GM23248 (cell line): ENCODE measurements around the gene LAMB3. TPM values are rescaled to one million over a fixed set of nuclear protein-coding genes. Genes with fewer than 3 reads are reported as not detected.

Source experiments
- DNase-seq: peaks from one replicate; pipeline ENCODE4 v3.0.0-alpha.2; 2015
- H2AFZ ChIP-seq: fragments of 200-600 bp; sonication (generic); 2 replicates; pipeline ENCODE4 v1.6.1; 2016; ENCODE audit warnings: antibody characterized with exemption
- H3F3A ChIP-seq: fragments of 200-600 bp; sonication (generic); 2 replicates; pipeline ENCODE4 v1.6.1; 2016; ENCODE audit warnings: mild to moderate bottlenecking, antibody characterized with exemption, mixed run types; ENCODE audit not compliant: insufficient read depth
- H3K27ac ChIP-seq: fragments of 200-600 bp; sonication (generic); 2 replicates; pipeline ENCODE4 v1.5.1; 2016; ENCODE audit warnings: mild to moderate bottlenecking
- H3K27me3 ChIP-seq: fragments of 200-600 bp; sonication (generic); replicated peaks from 2 replicates; pipeline ENCODE4 v1.6.1; 2016; ENCODE audit warnings: mild to moderate bottlenecking; ENCODE audit not compliant: insufficient read depth
- H3K36me3 ChIP-seq: fragments of 200-600 bp; sonication (generic); 2 replicates; pipeline ENCODE4 v1.6.1; 2016; ENCODE audit warnings: low read depth, mild to moderate bottlenecking
- H3K4me1 ChIP-seq: fragments of 200-600 bp; sonication (generic); 2 replicates; pipeline ENCODE4 v1.6.1; 2016; ENCODE audit warnings: mild to moderate bottlenecking; ENCODE audit not compliant: insufficient read depth
- H3K4me2 ChIP-seq: fragments of 200-600 bp; sonication (generic); one replicate; pipeline ENCODE4 v1.6.1; 2016; ENCODE audit warnings: mild to moderate bottlenecking; ENCODE audit not compliant: unreplicated experiment
- H3K4me3 ChIP-seq: fragments of 200-600 bp; sonication (generic); 2 replicates; pipeline ENCODE4 v1.5.1; 2016; ENCODE audit warnings: mild to moderate bottlenecking
- H3K79me2 ChIP-seq: fragments of 200-600 bp; sonication (generic); 2 replicates; pipeline ENCODE4 v1.6.1; 2016; ENCODE audit warnings: mild to moderate bottlenecking; ENCODE audit not compliant: insufficient read depth
- H3K9ac ChIP-seq: fragments of 200-600 bp; sonication (generic); 2 replicates; pipeline ENCODE4 v1.6.1; 2016; ENCODE audit warnings: mild to moderate bottlenecking
- H3K9me2 ChIP-seq: fragments of 200-600 bp; sonication (generic); 2 replicates; pipeline ENCODE4 v1.6.1; 2016; ENCODE audit warnings: mixed run types, mild to moderate bottlenecking, moderate library complexity; ENCODE audit not compliant: insufficient read depth
- H3K9me3 ChIP-seq: fragments of 200-600 bp; sonication (generic); one replicate; pipeline ENCODE4 v1.6.1; 2017; ENCODE audit warnings: low read depth
- H4K20me1 ChIP-seq: fragments of 200-600 bp; sonication (generic); 2 replicates; pipeline ENCODE4 v1.6.0; 2016; ENCODE audit not compliant: insufficient read depth
- EZH2 ChIP-seq: fragments of 200-600 bp; sonication (generic); IDR thresholded peaks from 2 replicates; pipeline ENCODE4 v1.6.1; 2018; ENCODE audit warnings: antibody characterized with exemption, mild to moderate bottlenecking; ENCODE audit not compliant: insufficient read depth, poor library complexity, severe bottlenecking
- EZH2phosphoT487 ChIP-seq: fragments of 200-600 bp; sonication (generic); IDR thresholded peaks from 2 replicates; pipeline ENCODE4 v1.6.1; 2018; ENCODE audit warnings: antibody characterized with exemption, moderate library complexity, mild to moderate bottlenecking, low read depth; ENCODE audit not compliant: insufficient read depth
- WGBS, 2 experiments: methylation state at CpG; one replicate each; pipeline ENCODE4 v1.1.6; 2015 to 2017; ENCODE audit warnings: low lambda C conversion rate in 2 of 2, low coverage in 1 of 2; ENCODE audit errors: missing lambda C conversion rate in 2 of 2; 5-methylcytosine and 5-hydroxymethylcytosine counted together
- in situ Hi-C: fragments of 300-500 bp; cut with MboI; formaldehyde crosslinking; loops from 2 replicates; pipeline ENCODE4 v1.15.0; 2020
- polyA plus RNA-seq: library from polyadenylated mRNA; unstranded; fragments of >200 nt; fragmentation: Nextera tagmentation; extraction: Ambion mirVana; gene quantifications from 2 replicates; pipeline ENCODE4 v1.2.1, GENCODE V29; 2016
- total RNA-seq: library from RNA; depleted of rRNA; stranded (reverse); fragments of >200 nt; shearing (Covaris generic); gene quantifications from 2 replicates; pipeline ENCODE4 v1.2.3, GENCODE V29; 2014

LAMB3 gene
- total and polyA plus RNA-seq, 2 experiments from 2014 or later, result 3.0 to 6.8 TPM

DNA sequence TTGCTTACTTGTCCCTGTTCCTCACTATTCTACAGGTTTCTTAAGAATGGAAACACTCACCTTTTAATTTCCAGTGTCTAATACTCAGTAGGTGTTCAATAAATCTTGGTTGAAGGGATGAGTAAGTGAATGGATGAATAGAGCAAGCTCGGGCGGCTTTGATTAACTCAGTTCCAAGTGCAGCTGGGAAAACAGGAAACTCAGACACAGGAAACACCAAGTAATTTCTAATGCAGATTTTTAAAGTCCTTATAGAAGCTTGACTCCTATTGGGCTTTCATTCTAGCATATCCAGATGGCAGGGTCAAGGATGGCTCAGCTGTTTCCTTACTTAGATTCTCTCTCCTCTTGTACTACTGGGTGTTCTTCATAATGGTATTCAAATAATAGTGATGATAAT lies 54.7 kb downstream of the LAMB3 start:
- DNase-seq, result no peak
- H3K4me3 ChIP-seq, result no peak overlapping the region
- no peaks in the 10 kb centered on the region for H3K9me3 ChIP-seq
- TF ChIP-seq EZH2 (no peak), EZH2phosphoT487 (no peak)
- in situ Hi-C loops, result loop anchor here (25.0 kb wide), 1 partner anchor 390 kb away; no protein-coding TSS in a partner anchor
- H3K9me2 ChIP-seq, result no peaks in the 10 kb centered on the region
- H4K20me1 ChIP-seq, result no peaks in the 10 kb centered on the region
- H3K4me2 ChIP-seq, result no peak overlapping the region
- no peaks in the 10 kb centered on the region for H3F3A ChIP-seq
- H3K36me3 ChIP-seq, result no peaks in the 10 kb centered on the region
- H3K9ac ChIP-seq, result no peak overlapping the region
- 84 to 85% methylated on average over 2 of the region's 2 CpGs for WGBS, 2 experiments
- no peaks in the 10 kb centered on the region for H3K4me1 ChIP-seq
- H3K27ac ChIP-seq, result no peak overlapping the region
- no peak overlapping the region for H2AFZ ChIP-seq
- H3K27me3 ChIP-seq, result peaks cover 5% of the 10 kb centered on the region; the same call in 1 of the 2 replicates
- no peaks in the 10 kb centered on the region for H3K79me2 ChIP-seq

DNA sequence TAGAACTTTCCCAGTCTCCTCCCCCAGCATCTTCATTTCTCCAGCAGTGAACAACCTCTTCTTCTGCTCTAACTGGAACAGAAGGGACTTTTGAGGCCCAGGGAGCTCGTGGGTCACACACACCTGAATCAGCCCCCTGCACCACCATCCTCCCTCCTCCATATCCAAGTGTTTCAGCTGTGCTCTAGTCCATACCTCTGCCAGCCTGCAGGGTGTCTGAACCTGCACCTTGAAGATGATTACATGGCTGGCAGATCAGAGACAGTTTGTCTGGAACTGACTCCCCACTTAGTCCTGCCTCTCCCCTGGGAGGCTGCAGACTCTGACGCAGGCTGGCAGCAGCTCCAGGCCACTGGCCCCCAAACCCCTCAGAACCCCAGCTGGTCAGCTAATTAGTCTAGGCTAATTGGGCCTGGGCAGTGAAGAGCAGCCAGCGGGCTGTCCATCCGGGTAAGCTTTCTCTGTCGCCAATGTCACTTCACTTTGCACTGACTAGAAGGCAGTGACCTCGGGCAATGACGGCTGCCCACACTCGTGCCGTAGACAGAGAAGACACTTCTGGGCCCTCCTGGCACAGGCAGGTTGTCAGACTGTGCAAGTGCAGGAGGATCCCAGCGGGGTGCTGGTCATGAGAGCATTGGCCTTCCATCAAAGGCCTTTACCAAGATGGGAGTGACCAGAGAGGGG lies 56.5 kb downstream of the LAMB3 start:
- no peaks in the 10 kb centered on the region for H3K4me1 ChIP-seq
- no peak overlapping the region for H3K4me3 ChIP-seq
- no peaks in the 10 kb centered on the region for H3K9me3 ChIP-seq
- in situ Hi-C loops, result loop anchor here (25.0 kb wide), 1 partner anchor 392 kb away; no protein-coding TSS in a partner anchor
- H3F3A ChIP-seq, result no peaks in the 10 kb centered on the region
- no peaks in the 10 kb centered on the region for H3K79me2 ChIP-seq
- no peaks in the 10 kb centered on the region for H3K9me2 ChIP-seq
- H3K27me3 ChIP-seq, result peaks cover 5% of the 10 kb centered on the region; the same call in 1 of the 2 replicates
- H3K4me2 ChIP-seq, result no peak overlapping the region
- no peaks in the 10 kb centered on the region for H3K36me3 ChIP-seq
- no peak overlapping the region for H3K27ac ChIP-seq
- WGBS, 2 experiments, result 44 to 55% methylated on average over 10 of the region's 10 CpGs
- no peak overlapping the region for H2AFZ ChIP-seq
- no peak for DNase-seq
- TF ChIP-seq EZH2 (no peak), EZH2phosphoT487 (no peak)
- H3K9ac ChIP-seq, result no peak overlapping the region
- H4K20me1 ChIP-seq, result no peaks in the 10 kb centered on the region

GRCh38 chr1:209595028-209595427 lies 57.2 kb downstream of the LAMB3 start:
- Histone ChIP-seq H2AFZ (no peak overlapping the region), H3F3A (no peaks in the 10 kb centered on the region), H3K9ac (no peak overlapping the region), H3K4me1 (no peaks in the 10 kb centered on the region), H3K27me3 (peaks cover 5% of the 10 kb centered on the region; the same call in 1 of the 2 replicates), H3K79me2 (no peaks in the 10 kb centered on the region), H3K9me3 (no peaks in the 10 kb centered on the region), H3K36me3 (no peaks in the 10 kb centered on the region), H3K4me3 (no peak overlapping the region), H4K20me1 (no peaks in the 10 kb centered on the region), H3K9me2 (no peaks in the 10 kb centered on the region), H3K4me2 (no peak overlapping the region), H3K27ac (no peak overlapping the region)
- in situ Hi-C loops, result loop anchor here (25.0 kb wide), 1 partner anchor 392 kb away; no protein-coding TSS in a partner anchor
- TF ChIP-seq EZH2, result no peak
- TF ChIP-seq EZH2phosphoT487, result no peak
- no peak for DNase-seq
- WGBS, 2 experiments, result 62 to 70% methylated on average over 9 of the region's 9 CpGs

GRCh38 chr1:209594440-209594839 lies 57.8 kb downstream of the LAMB3 start:
- Histone ChIP-seq H3K9me3 (no peaks in the 10 kb centered on the region), H3K79me2 (no peaks in the 10 kb centered on the region), H3K9me2 (no peaks in the 10 kb centered on the region), H3F3A (no peaks in the 10 kb centered on the region), H3K27me3 (peaks cover 5% of the 10 kb centered on the region; the same call in 1 of the 2 replicates), H3K4me2 (no peak overlapping the region), H3K4me1 (no peaks in the 10 kb centered on the region), H3K9ac (no peak overlapping the region), H4K20me1 (no peaks in the 10 kb centered on the region), H3K27ac (no peak overlapping the region), H3K4me3 (no peak overlapping the region), H2AFZ (no peak overlapping the region), H3K36me3 (no peaks in the 10 kb centered on the region)
- TF ChIP-seq EZH2 (no peak), EZH2phosphoT487 (no peak)
- 33 to 47% methylated on average over 1 of the region's 1 CpG for WGBS, 2 experiments
- in situ Hi-C loops, result loop anchor here (25.0 kb wide), 1 partner anchor 393 kb away; no protein-coding TSS in a partner anchor
- DNase-seq, result no peak
